Progenitor cell of endocrine pancreas (in vitro differentiated cells): ENCODE results near the gene LMO7. TPM values are rescaled to one million over a fixed set of nuclear protein-coding genes. Genes with fewer than 3 reads are reported as not detected.
A peak's percentile ranks its signal among the peaks of the same experiment; 100 is the strongest.
"Not testable (repeated sequence)": the region's sequence is repeated elsewhere in the genome, so short reads cannot be mapped to it uniquely, and the experiment has no call there.

Experiments used
- DNase-seq: peaks from one replicate; pipeline ENCODE4 v3.0.0; 2021; ENCODE audit warnings: low spot score; ENCODE audit not compliant: unreplicated experiment
- H3K27ac Mint-ChIP-seq: 2 replicates; pipeline ENCODE4 v1.8.0; 2021; ENCODE audit warnings: mild to moderate bottlenecking, moderate library complexity, mixed read lengths
- H3K27me3 Mint-ChIP-seq: 2 replicates; pipeline ENCODE4 v1.8.0; 2021; ENCODE audit warnings: mixed read lengths
- H3K36me3 Mint-ChIP-seq: 2 replicates; pipeline ENCODE4 v1.8.0; 2022; ENCODE audit warnings: mixed read lengths; ENCODE audit not compliant: insufficient read depth
- H3K4me1 Mint-ChIP-seq: 2 replicates; pipeline ENCODE4 v1.8.0; 2021; ENCODE audit warnings: low read depth, mixed read lengths
- H3K4me3 Mint-ChIP-seq: 2 replicates; pipeline ENCODE4 v1.8.0; 2021; ENCODE audit warnings: low read depth, mild to moderate bottlenecking, moderate library complexity, mixed read lengths
- H3K9me3 Mint-ChIP-seq: 2 replicates; pipeline ENCODE4 v1.8.0; 2021; ENCODE audit warnings: low read depth, mixed read lengths
- CTCF ChIP-seq: fragments of 200-600 bp; sonication (generic); IDR thresholded peaks from one replicate; pipeline ENCODE4 v1.5.0; 2021; ENCODE audit warnings: antibody characterized with exemption, mild to moderate bottlenecking; ENCODE audit not compliant: unreplicated experiment
- total RNA-seq: library from RNA; stranded (reverse); gene quantifications from 2 replicates; pipeline ENCODE4 v1.2.1, GENCODE V29; 2021

LMO7 gene
- total RNA-seq, 1 donor from 2014 or later: 15.0 TPM

- Mint-ChIP-seq H3K27ac (no peak overlapping the region), H3K4me3 (no peak overlapping the region), H3K36me3 (peaks cover 1% of the 10 kb centered on the region), H3K9me3 (peaks cover 5% of the 10 kb centered on the region), H3K27me3 (no peaks in the 10 kb centered on the region), H3K4me1 (peaks cover 19% of the 10 kb centered on the region)
- no peak for TF ChIP-seq CTCF
- no peak for DNase-seq
Observed at GRCh38 chr13:75790198-75790970, 154.3 kb downstream of the LMO7 start.

DNA sequence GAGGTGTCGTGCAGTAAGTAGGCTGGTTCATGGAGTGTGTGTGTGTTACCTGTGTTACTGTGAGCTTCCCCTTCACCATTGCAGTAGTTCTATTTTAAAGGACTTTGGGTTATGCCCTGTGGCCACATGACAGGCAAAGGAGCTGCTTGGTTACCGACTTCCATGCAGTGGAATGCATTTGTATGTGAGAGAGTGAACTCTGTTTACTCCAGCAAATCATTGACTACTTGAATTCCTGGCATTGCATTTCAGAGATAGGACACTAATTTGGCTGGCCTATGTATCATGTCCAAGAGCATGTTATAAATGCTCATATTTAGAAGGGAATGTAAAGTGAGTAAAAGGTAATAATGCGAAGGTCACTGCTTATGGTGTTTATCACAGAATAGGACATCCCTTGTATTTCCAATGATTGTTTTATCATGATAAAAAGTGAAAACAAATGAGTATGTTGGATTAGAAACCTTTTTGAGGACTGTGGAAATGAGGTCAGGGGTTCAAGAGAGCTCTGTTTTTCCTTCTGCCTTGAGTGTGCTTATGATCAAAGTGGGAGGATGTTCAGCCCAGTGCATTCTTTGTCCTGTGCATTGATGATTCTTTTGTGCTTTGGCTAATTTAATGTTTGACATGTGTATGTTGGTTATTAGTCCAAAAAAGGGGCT, 156.5 kb downstream of the LMO7 start:
- Mint-ChIP-seq H3K9me3 (peaks cover 5% of the 10 kb centered on the region), H3K27me3 (no peaks in the 10 kb centered on the region), H3K36me3 (peaks cover 4% of the 10 kb centered on the region), H3K4me3 (peak overlapping the region; percentile 38), H3K4me1 (peaks cover 23% of the 10 kb centered on the region), H3K27ac (peak overlapping the region; percentile 96)
- no peak for DNase-seq
- TF ChIP-seq CTCF: no peak

- not testable (repeated sequence) for H3K27me3 Mint-ChIP-seq, H3K36me3 Mint-ChIP-seq, H3K9me3 Mint-ChIP-seq, H3K4me3 Mint-ChIP-seq, DNase-seq
- Mint-ChIP-seq H3K4me1 (peaks cover 23% of the 10 kb centered on the region), H3K27ac (peak overlapping the region; percentile 96)
Observed at GRCh38 chr13:75793188-75793567, 157.0 kb downstream of the LMO7 start.

DNA sequence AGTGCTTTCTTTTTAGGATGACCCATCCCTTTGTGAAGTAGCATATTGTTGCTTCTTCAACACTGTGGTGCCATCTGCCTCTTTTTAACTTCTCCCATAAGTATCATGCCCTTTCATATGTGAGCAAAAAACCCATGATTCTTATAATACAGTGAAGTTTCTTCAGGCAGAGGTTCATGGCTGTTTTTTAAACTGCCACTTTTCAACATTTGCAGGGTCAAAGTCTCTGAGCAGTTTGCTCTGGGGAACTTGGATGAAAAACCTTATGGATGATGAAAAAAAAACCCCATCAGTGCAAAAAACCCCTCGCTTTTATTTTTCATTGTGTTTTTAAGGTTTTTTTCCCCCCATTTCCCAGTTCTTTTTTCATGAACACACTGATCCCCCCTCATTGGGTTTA, 158.5 kb downstream of the LMO7 start:
- no peak for DNase-seq
- Mint-ChIP-seq H3K9me3 (peaks cover 5% of the 10 kb centered on the region), H3K27me3 (no peaks in the 10 kb centered on the region), H3K4me3 (no peak overlapping the region), H3K36me3 (peaks cover 4% of the 10 kb centered on the region), H3K4me1 (peaks cover 25% of the 10 kb centered on the region), H3K27ac (no peak overlapping the region)
- TF ChIP-seq CTCF: no peak

DNA sequence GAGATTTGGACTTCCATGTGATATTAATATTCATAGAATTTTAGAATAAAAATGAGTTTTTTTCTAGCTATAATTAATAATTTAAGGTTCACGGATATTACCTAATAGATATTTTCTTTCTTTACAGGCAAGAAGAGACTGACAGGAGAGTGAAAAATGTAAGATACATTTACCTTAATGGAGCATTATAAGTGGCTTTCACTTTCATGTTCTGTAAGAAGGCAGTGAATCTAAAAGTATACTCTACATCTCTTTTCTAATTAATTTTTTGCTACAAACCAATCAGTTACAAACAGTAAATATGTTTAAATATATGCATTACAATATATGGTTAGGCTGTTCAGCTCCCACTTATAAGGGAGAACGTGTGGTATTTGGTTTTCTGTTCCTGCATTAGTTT, 159.1 kb downstream of the LMO7 start:
- no peak overlapping the region for H3K4me3 Mint-ChIP-seq
- peaks cover 4% of the 10 kb centered on the region for H3K36me3 Mint-ChIP-seq
- peaks cover 5% of the 10 kb centered on the region for H3K9me3 Mint-ChIP-seq
- H3K27me3 Mint-ChIP-seq: no peaks in the 10 kb centered on the region
- TF ChIP-seq CTCF: no peak
- H3K27ac Mint-ChIP-seq: no peak overlapping the region
- DNase-seq: no peak
- H3K4me1 Mint-ChIP-seq: peaks cover 25% of the 10 kb centered on the region
